K562 (cell line): Measurements from ENCODE around the gene ABHD8.

ENCODE experiments used
- CEBPB ChIP-seq: fragments of 450-650 bp; IDR thresholded peaks from 2 replicates; pipeline ENCODE4 v1.6.1; 2016; ENCODE audit warnings: missing genetic modification characterization, missing compliant biosample characterization
- CHD4 ChIP-seq: fragments of 200-600 bp; sonication (generic); IDR thresholded peaks from 3 replicates; pipeline ENCODE4 v1.6.1; 2012; ENCODE audit warnings: low read depth, mild to moderate bottlenecking, mixed read lengths, low read length, inconsistent platforms; ENCODE audit not compliant: insufficient read depth, insufficient replicate concordance, poor library complexity, severe bottlenecking
- FOSL1 ChIP-seq: fragments of 200-800 bp; sonication (Bioruptor generic); conservative IDR thresholded peaks from 2 replicates; pipeline ENCODE4 v1.6.1; 2016; ENCODE audit warnings: missing genetic modification characterization, missing compliant biosample characterization
- SP2 ChIP-seq: IDR thresholded peaks from 2 replicates; pipeline ENCODE4 v1.6.1; 2011; ENCODE audit warnings: mild to moderate bottlenecking, low read depth, low read length, moderate library complexity; ENCODE audit not compliant: poor library complexity, severe bottlenecking; ENCODE audit errors: extremely low read depth
- TSC22D4 ChIP-seq: fragments of 450-650 bp; IDR thresholded peaks from 2 replicates; pipeline ENCODE4 v1.6.1; 2016; ENCODE audit warnings: missing genetic modification characterization, missing biosample characterization, control low read depth
- TF ChIP-seq, protein P1 (sequence below), 3 experiments: IDR thresholded peaks in 2 of 3; conservative IDR thresholded peaks in 1 of 3; 2 replicates each; pipeline ENCODE4 v1.5.1; 2011 to 2012; ENCODE audit warnings: low read length in 3 of 3, mild to moderate bottlenecking in 3 of 3, control low read depth in 2 of 3, improper control_type of control experiment in 1 of 3, inconsistent platforms in 1 of 3, low read depth in 1 of 3, mixed read lengths in 1 of 3, moderate library complexity in 1 of 3; ENCODE audit not compliant: insufficient read depth in 2 of 3
- TF ChIP-seq, protein P2 (sequence below): sonication (generic); formaldehyde crosslinking; IDR thresholded peaks from 2 replicates; pipeline ENCODE4 v1.8.0; 2022; ENCODE audit warnings: missing genetic modification reagents, mild to moderate bottlenecking, borderline replicate concordance
- TF ChIP-seq, protein P3 (sequence below): fragments of 450-650 bp; IDR thresholded peaks from 2 replicates; pipeline ENCODE4 v1.6.1; 2016; ENCODE audit warnings: antibody characterized with exemption

DNA sequence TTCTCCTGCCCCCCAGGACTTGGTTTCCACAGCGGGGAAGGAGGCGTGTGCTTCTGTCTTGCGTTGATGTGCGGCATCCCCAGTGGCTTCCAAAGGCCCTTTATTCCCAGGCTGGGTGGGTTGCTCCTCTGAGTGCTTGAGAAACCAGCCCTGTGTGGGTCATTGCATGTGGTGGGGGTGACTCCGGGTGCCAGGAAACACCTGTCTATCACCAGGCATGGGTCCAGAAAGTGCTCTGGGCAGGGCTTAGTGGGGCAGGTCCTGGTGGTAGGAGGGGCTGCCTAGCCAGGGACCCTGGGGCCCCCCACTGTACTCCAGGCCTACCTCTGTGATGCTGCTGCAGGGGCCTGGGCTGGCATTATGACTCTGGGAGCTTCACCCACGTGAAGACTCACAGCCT is 15.7 kb upstream of the ABHD8 start:
- no peak for TF ChIP-seq CEBPB (tag)
- no peak for TF ChIP-seq TSC22D4 (tag)
- TF ChIP-seq, protein P1, sequence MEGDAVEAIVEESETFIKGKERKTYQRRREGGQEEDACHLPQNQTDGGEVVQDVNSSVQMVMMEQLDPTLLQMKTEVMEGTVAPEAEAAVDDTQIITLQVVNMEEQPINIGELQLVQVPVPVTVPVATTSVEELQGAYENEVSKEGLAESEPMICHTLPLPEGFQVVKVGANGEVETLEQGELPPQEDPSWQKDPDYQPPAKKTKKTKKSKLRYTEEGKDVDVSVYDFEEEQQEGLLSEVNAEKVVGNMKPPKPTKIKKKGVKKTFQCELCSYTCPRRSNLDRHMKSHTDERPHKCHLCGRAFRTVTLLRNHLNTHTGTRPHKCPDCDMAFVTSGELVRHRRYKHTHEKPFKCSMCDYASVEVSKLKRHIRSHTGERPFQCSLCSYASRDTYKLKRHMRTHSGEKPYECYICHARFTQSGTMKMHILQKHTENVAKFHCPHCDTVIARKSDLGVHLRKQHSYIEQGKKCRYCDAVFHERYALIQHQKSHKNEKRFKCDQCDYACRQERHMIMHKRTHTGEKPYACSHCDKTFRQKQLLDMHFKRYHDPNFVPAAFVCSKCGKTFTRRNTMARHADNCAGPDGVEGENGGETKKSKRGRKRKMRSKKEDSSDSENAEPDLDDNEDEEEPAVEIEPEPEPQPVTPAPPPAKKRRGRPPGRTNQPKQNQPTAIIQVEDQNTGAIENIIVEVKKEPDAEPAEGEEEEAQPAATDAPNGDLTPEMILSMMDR (IDR thresholded peaks at IDR 0.05 in 2 of 3, conservative IDR thresholded peaks at IDR 0.05 in 1 of 3; ENCODE audit: insufficient read depth in 2 of 3, low read depth in 1 of 3, low read length in 3 of 3): no peak
- TF ChIP-seq CHD4: no peak
- TF ChIP-seq, protein P2, sequence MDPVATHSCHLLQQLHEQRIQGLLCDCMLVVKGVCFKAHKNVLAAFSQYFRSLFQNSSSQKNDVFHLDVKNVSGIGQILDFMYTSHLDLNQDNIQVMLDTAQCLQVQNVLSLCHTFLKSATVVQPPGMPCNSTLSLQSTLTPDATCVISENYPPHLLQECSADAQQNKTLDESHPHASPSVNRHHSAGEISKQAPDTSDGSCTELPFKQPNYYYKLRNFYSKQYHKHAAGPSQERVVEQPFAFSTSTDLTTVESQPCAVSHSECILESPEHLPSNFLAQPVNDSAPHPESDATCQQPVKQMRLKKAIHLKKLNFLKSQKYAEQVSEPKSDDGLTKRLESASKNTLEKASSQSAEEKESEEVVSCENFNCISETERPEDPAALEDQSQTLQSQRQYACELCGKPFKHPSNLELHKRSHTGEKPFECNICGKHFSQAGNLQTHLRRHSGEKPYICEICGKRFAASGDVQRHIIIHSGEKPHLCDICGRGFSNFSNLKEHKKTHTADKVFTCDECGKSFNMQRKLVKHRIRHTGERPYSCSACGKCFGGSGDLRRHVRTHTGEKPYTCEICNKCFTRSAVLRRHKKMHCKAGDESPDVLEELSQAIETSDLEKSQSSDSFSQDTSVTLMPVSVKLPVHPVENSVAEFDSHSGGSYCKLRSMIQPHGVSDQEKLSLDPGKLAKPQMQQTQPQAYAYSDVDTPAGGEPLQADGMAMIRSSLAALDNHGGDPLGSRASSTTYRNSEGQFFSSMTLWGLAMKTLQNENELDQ: no peak
- TF ChIP-seq, protein P3, sequence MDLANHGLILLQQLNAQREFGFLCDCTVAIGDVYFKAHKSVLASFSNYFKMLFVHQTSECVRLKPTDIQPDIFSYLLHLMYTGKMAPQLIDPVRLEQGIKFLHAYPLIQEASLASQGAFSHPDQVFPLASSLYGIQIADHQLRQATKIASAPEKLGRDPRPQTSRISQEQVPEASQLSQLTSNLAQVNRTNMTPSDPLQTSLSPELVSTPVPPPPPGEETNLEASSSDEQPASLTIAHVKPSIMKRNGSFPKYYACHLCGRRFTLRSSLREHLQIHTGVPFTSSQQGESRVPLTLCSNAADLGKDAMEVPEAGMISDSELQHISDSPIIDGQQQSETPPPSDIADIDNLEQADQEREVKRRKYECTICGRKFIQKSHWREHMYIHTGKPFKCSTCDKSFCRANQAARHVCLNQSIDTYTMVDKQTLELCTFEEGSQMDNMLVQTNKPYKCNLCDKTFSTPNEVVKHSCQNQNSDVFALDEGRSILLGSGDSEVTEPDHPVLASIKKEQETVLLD: no peak
- no peak for TF ChIP-seq SP2
- no peak for TF ChIP-seq FOSL1
